ENCODE data around the gene MAEA.

DNA sequence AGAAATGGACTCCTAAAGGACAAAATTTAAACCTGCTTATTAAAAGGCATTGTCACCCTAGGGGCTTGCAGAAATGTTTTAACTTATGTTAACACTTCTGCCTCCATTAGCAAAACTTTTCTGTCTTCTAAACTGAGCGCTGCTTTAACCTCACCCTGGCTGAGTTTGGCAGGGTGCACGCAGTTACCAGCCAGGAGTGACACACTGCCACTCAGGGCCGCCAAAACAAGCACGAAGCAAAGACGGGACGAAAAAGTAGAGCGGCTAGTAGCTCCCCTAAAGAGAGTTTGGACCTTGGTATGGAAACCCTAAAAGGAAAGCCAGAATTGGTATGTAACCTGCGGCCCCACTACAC lies 33.6 kb downstream of the MAEA start:
- TF ChIP-seq BRCA1 (IDR thresholded peaks at IDR 0.05; ENCODE audit: low read depth, low read length) (no peak), EP300 (IDR thresholded peaks at IDR 0.05; ENCODE audit: borderline replicate concordance in 1 of 2, low read depth in 2 of 2, low read length in 2 of 2) (no peak), POLR2A (IDR thresholded peaks at IDR 0.05; ENCODE audit: control extremely low read depth in 1 of 2, low read depth in 2 of 2, low read length in 2 of 2) (no peak), YY1 (IDR thresholded peaks at IDR 0.05; ENCODE audit: low read depth, low read length) (no peak)
- TF ChIP-seq, protein P1, sequence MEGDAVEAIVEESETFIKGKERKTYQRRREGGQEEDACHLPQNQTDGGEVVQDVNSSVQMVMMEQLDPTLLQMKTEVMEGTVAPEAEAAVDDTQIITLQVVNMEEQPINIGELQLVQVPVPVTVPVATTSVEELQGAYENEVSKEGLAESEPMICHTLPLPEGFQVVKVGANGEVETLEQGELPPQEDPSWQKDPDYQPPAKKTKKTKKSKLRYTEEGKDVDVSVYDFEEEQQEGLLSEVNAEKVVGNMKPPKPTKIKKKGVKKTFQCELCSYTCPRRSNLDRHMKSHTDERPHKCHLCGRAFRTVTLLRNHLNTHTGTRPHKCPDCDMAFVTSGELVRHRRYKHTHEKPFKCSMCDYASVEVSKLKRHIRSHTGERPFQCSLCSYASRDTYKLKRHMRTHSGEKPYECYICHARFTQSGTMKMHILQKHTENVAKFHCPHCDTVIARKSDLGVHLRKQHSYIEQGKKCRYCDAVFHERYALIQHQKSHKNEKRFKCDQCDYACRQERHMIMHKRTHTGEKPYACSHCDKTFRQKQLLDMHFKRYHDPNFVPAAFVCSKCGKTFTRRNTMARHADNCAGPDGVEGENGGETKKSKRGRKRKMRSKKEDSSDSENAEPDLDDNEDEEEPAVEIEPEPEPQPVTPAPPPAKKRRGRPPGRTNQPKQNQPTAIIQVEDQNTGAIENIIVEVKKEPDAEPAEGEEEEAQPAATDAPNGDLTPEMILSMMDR (IDR thresholded peaks at IDR 0.05; ENCODE audit: control extremely low read depth in 1 of 3, insufficient read depth in 1 of 3, low read depth in 1 of 3, low read length in 3 of 3): no peak

Measured in H1 (cell line).